OCI-LY1 (cell line): Measurements from ENCODE around the gene BRCA2.

Experiments
- H2AFZ ChIP-seq: fragments of 200-600 bp; sonication (generic), shearing (Covaris generic); 2 replicates; pipeline ENCODE4 v1.6.0; 2014; ENCODE audit warnings: antibody characterized with exemption, mild to moderate bottlenecking, low read length
- H3F3A ChIP-seq: fragments of 200-600 bp; sonication (generic), shearing (Covaris generic); 2 replicates; pipeline ENCODE4 v1.6.0; 2014; ENCODE audit warnings: mild to moderate bottlenecking, antibody characterized with exemption, low read length, moderate library complexity; ENCODE audit not compliant: insufficient read depth
- H3K27ac ChIP-seq: fragments of 200-600 bp; sonication (generic); 2 replicates; pipeline ENCODE4 v1.5.1; 2014; ENCODE audit warnings: low read length, mixed run types, mild to moderate bottlenecking, low read depth; ENCODE audit not compliant: poor library complexity, severe bottlenecking
- H3K27me3 ChIP-seq: fragments of 200-600 bp; sonication (generic); 2 replicates; pipeline ENCODE4 v1.6.0; 2014; ENCODE audit warnings: antibody characterized with exemption, mild to moderate bottlenecking, low read length, moderate library complexity; ENCODE audit not compliant: insufficient read depth
- H3K36me3 ChIP-seq: fragments of 200-600 bp; sonication (generic); 2 replicates; pipeline ENCODE4 v1.6.1; 2014; ENCODE audit warnings: mild to moderate bottlenecking, antibody characterized with exemption, low read length, moderate library complexity, mixed read lengths; ENCODE audit not compliant: insufficient read depth
- H3K4me1 ChIP-seq: fragments of 200-600 bp; sonication (generic); 2 replicates; pipeline ENCODE4 v1.5.1; 2014; ENCODE audit warnings: mild to moderate bottlenecking, low read length, moderate library complexity; ENCODE audit not compliant: insufficient read depth, severe bottlenecking
- H3K4me2 ChIP-seq: fragments of 200-600 bp; sonication (generic), shearing (Covaris generic); 2 replicates; pipeline ENCODE4 v1.6.1; 2014; ENCODE audit warnings: low read length
- H3K4me3 ChIP-seq: fragments of 200-600 bp; sonication (generic); 2 replicates; pipeline ENCODE4 v1.5.1; 2014; ENCODE audit warnings: low read length, low read depth, mild to moderate bottlenecking, mixed read lengths; ENCODE audit not compliant: poor library complexity, severe bottlenecking
- H3K79me2 ChIP-seq: fragments of 200-600 bp; shearing (Covaris generic); 2 replicates; pipeline ENCODE4 v1.6.1; 2016; ENCODE audit warnings: mixed run types, low read length, mixed read lengths; ENCODE audit not compliant: insufficient read depth
- H3K9ac ChIP-seq: fragments of 200-600 bp; sonication (generic), shearing (Covaris generic); 2 replicates; pipeline ENCODE4 v1.6.1; 2014; ENCODE audit warnings: mild to moderate bottlenecking, low read length, mixed read lengths
- H3K9me2 ChIP-seq: fragments of 200-600 bp; sonication (generic), shearing (Covaris generic); 2 replicates; pipeline ENCODE4 v1.6.1; 2014; ENCODE audit warnings: low read depth, mild to moderate bottlenecking, low read length, mixed read lengths
- H3K9me3 ChIP-seq: fragments of 200-600 bp; shearing (Covaris generic); 2 replicates; pipeline ENCODE4 v1.6.1; 2014; ENCODE audit warnings: low read length, mixed read lengths
- H4K20me1 ChIP-seq: fragments of 200-600 bp; sonication (generic), shearing (Covaris generic); 2 replicates; pipeline ENCODE4 v1.6.0; 2016; ENCODE audit warnings: mild to moderate bottlenecking, low read length; ENCODE audit not compliant: insufficient read depth
- CTCF ChIP-seq: fragments of 200-600 bp; sonication (generic), shearing (Covaris generic); IDR thresholded peaks from 2 replicates; pipeline ENCODE4 v1.5.1; 2017; ENCODE audit warnings: mild to moderate bottlenecking, antibody characterized with exemption, low read length, moderate library complexity, mixed read lengths
- EZH2 ChIP-seq: fragments of 200-600 bp; sonication (generic), shearing (Covaris generic); IDR thresholded peaks from 2 replicates; pipeline ENCODE4 v1.8.0; 2017; ENCODE audit warnings: borderline replicate concordance, mixed run types, mild to moderate bottlenecking, antibody characterized with exemption, low read length, moderate library complexity, mixed read lengths

The BRCA2 gene

GRCh38 chr13:32300406-32300805, 14.9 kb upstream of the BRCA2 start:
- TF ChIP-seq CTCF (no peak), EZH2 (no peak)
- H3K27ac ChIP-seq = no peak overlapping the region
- H3K9me3 ChIP-seq = no peaks in the 10 kb centered on the region
- H3K79me2 ChIP-seq = no peaks in the 10 kb centered on the region
- no peaks in the 10 kb centered on the region for H3K27me3 ChIP-seq
- no peak overlapping the region for H3K9ac ChIP-seq
- H3K4me1 ChIP-seq = no peaks in the 10 kb centered on the region
- no peaks in the 10 kb centered on the region for H3K9me2 ChIP-seq
- no peaks in the 10 kb centered on the region for H4K20me1 ChIP-seq
- no peaks in the 10 kb centered on the region for H3K36me3 ChIP-seq
- no peak overlapping the region for H3K4me2 ChIP-seq
- no peaks in the 10 kb centered on the region for H3F3A ChIP-seq
- no peak overlapping the region for H2AFZ ChIP-seq
- H3K4me3 ChIP-seq = no peak overlapping the region

- H3K36me3 ChIP-seq = no peaks in the 10 kb centered on the region
- H3K9me3 ChIP-seq = no peaks in the 10 kb centered on the region
- H3K9ac ChIP-seq = no peak overlapping the region
- H2AFZ ChIP-seq = no peak overlapping the region
- TF ChIP-seq EZH2 (no peak), CTCF (no peak)
- no peaks in the 10 kb centered on the region for H3F3A ChIP-seq
- H3K27ac ChIP-seq = no peak overlapping the region
- H3K4me1 ChIP-seq = no peaks in the 10 kb centered on the region
- no peaks in the 10 kb centered on the region for H4K20me1 ChIP-seq
- no peak overlapping the region for H3K4me3 ChIP-seq
- H3K9me2 ChIP-seq = no peaks in the 10 kb centered on the region
- no peak overlapping the region for H3K4me2 ChIP-seq
- H3K27me3 ChIP-seq = no peaks in the 10 kb centered on the region
- no peaks in the 10 kb centered on the region for H3K79me2 ChIP-seq
Observed at GRCh38 chr13:32300920-32301319, 14.4 kb upstream of the BRCA2 start.

- H3K79me2 ChIP-seq = no peaks in the 10 kb centered on the region
- H3K9me2 ChIP-seq = no peaks in the 10 kb centered on the region
Observed at GRCh38 chr13:32302461-32302860, 12.8 kb upstream of the BRCA2 start.

More at GRCh38 chr13:32302461-32302860, 12.8 kb upstream of the BRCA2 start:
- no peak overlapping the region for H3K4me3 ChIP-seq
- no peaks in the 10 kb centered on the region for H3K36me3 ChIP-seq
- H3K9ac ChIP-seq = no peak overlapping the region
- no peak overlapping the region for H2AFZ ChIP-seq
- H4K20me1 ChIP-seq = no peaks in the 10 kb centered on the region
- H3F3A ChIP-seq = no peaks in the 10 kb centered on the region
- H3K4me2 ChIP-seq = no peak overlapping the region
- H3K9me3 ChIP-seq = no peaks in the 10 kb centered on the region
- H3K4me1 ChIP-seq = no peaks in the 10 kb centered on the region
- TF ChIP-seq CTCF = no peak
- TF ChIP-seq EZH2 = no peak
- H3K27me3 ChIP-seq = no peaks in the 10 kb centered on the region
- no peak overlapping the region for H3K27ac ChIP-seq
